HepG2 (cell line): ENCODE data around the gene CA11. TPM values are rescaled to one million over a fixed set of nuclear protein-coding genes. Genes with fewer than 3 reads are reported as not detected.

Experiments
- DNMT1 ChIP-seq: sonication (generic); formaldehyde crosslinking; IDR thresholded peaks from 2 replicates; pipeline ENCODE4 v1.5.1; 2020; ENCODE audit warnings: mild to moderate bottlenecking, missing genetic modification reagents
- ERF ChIP-seq: IDR thresholded peaks from 2 replicates; pipeline ENCODE4 v1.6.1; 2018; ENCODE audit warnings: missing biosample characterization, missing genetic modification reagents
- FOXP1 ChIP-seq, 2 experiments: fragments of 450-650 bp in 1 of 2; IDR thresholded peaks; 2 replicates each; pipeline ENCODE4 v1.6.1; 2017 to 2018; ENCODE audit warnings: antibody characterized with exemption in 1 of 2
- KMT2A ChIP-seq: sonication (generic); formaldehyde crosslinking; IDR thresholded peaks from 2 replicates; pipeline ENCODE4 v1.4.0; 2020; ENCODE audit warnings: missing genetic modification reagents
- ZEB1 ChIP-seq: IDR thresholded peaks from 2 replicates; pipeline ENCODE4 v1.6.1; 2012; ENCODE audit warnings: mild to moderate bottlenecking, low read depth, inconsistent platforms; ENCODE audit not compliant: insufficient replicate concordance
- ZNF33A ChIP-seq: sonication (generic); formaldehyde crosslinking; IDR thresholded peaks from 2 replicates; pipeline ENCODE4 v1.5.1; 2020; ENCODE audit warnings: missing genetic modification reagents, mild to moderate bottlenecking, moderate library complexity, borderline replicate concordance
- ZNF44 ChIP-seq: sonication (generic); formaldehyde crosslinking; IDR thresholded peaks from 2 replicates; pipeline ENCODE4 v1.5.1; 2020; ENCODE audit warnings: mild to moderate bottlenecking, missing genetic modification reagents
- ZNF558 ChIP-seq: sonication (generic); formaldehyde crosslinking; IDR thresholded peaks from 2 replicates; pipeline ENCODE4 v1.9.0; 2022; ENCODE audit warnings: mild to moderate bottlenecking, missing genetic modification reagents, borderline replicate concordance
- ZNF652 ChIP-seq: IDR thresholded peaks from 2 replicates; pipeline ENCODE4 v1.6.1; 2016; ENCODE audit warnings: low read depth, borderline replicate concordance
- ZNF703 ChIP-seq: sonication (generic); formaldehyde crosslinking; IDR thresholded peaks from 2 replicates; pipeline ENCODE4 v1.5.1; 2020; ENCODE audit warnings: missing genetic modification reagents, mild to moderate bottlenecking, moderate library complexity, borderline replicate concordance
- ZSCAN20 ChIP-seq: sonication (generic); formaldehyde crosslinking; IDR thresholded peaks from 2 replicates; pipeline ENCODE4 v1.4.0; 2020; ENCODE audit warnings: missing genetic modification reagents, mild to moderate bottlenecking, borderline replicate concordance
- polyA plus RNA-seq, 8 experiments: library from polyadenylated mRNA; depleted of rRNA in 3 of 8; stranded (reverse) in 7 of 8; unstranded in 1 of 8; fragments of >200 nt; fragmentation: Illumina TruSeq in 4 of 8; extraction: Trizol in 4 of 8; gene quantifications; 2 replicates each; pipeline versions ENCODE4 v1.2.1 to v1.2.3, GENCODE V29; 2011 to 2016; ENCODE audit warnings: low read depth in 4 of 8, missing spikeins in 1 of 8, mixed read lengths in 1 of 8; ENCODE audit not compliant: insufficient read depth in 1 of 8
- total RNA-seq, 5 experiments: library from RNA; depleted of rRNA; stranded (reverse); fragments of >200 nt; fragmentation: Illumina TruSeq; extraction: Trizol; gene quantifications; 2 replicates each; pipeline ENCODE4 v1.2.3, GENCODE V29; 2016; ENCODE audit warnings: low read depth in 1 of 5
- TF ChIP-seq, protein P1 (sequence below): sonication (generic); formaldehyde crosslinking; conservative IDR thresholded peaks from 2 replicates; pipeline ENCODE4 v1.4.0; 2020; ENCODE audit warnings: missing genetic modification reagents
- TF ChIP-seq, protein P2 (sequence below): fragments of 450-650 bp; IDR thresholded peaks from 2 replicates; pipeline ENCODE4 v1.6.1; 2017; ENCODE audit warnings: mild to moderate bottlenecking
- TF ChIP-seq, protein P3 (sequence below): sonication (generic); formaldehyde crosslinking; IDR thresholded peaks from 2 replicates; pipeline ENCODE4 v1.5.0; 2020; ENCODE audit warnings: missing genetic modification reagents
- TF ChIP-seq, protein P4 (sequence below): sonication (generic); formaldehyde crosslinking; IDR thresholded peaks from 2 replicates; pipeline ENCODE4 v1.8.0; 2022; ENCODE audit warnings: missing genetic modification reagents, low read depth, mild to moderate bottlenecking, borderline replicate concordance
- TF ChIP-seq, protein P5 (sequence below), 2 experiments: sonication (generic) in 1 of 2; formaldehyde crosslinking in 1 of 2; IDR thresholded peaks; 2 replicates each; pipeline versions ENCODE4 v1.6.1 to v1.9.0; 2014 to 2022; ENCODE audit warnings: antibody characterized with exemption in 1 of 2, borderline replicate concordance in 1 of 2, inconsistent platforms in 1 of 2, low read depth in 1 of 2, missing genetic modification reagents in 1 of 2

The CA11 gene
- total and polyA plus RNA-seq, 2 of the 13 experiments (the other 11 are each of a cell fraction or from before 2014, with no cell fraction given) = 0.41 to 0.58 TPM

DNA sequence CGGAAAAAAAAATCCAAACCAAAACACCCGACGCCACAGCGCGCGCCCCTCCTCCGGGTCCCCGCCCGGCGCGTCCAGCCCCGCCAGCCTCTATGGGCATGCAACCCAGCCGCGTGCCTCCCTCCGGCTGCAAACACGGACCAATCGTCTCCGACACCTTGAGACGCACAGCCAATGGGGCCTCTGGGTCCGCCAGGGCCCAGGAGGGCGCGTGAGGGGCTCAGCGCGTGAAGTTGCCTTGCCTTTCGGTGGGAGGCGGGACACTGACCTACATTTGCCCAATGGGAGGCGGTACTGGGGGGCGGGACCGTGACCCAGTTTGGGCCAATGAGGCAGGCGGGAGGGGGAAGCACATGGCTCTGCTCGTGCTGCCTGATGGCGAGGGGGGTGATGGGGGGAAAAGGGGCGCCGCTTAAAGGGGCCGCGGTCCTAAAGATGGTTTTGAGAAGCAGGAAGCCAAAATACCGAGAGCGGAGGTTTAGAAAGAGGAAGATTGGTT lies 8.5 kb downstream of the CA11 start (continued):
- TF ChIP-seq, protein P1, sequence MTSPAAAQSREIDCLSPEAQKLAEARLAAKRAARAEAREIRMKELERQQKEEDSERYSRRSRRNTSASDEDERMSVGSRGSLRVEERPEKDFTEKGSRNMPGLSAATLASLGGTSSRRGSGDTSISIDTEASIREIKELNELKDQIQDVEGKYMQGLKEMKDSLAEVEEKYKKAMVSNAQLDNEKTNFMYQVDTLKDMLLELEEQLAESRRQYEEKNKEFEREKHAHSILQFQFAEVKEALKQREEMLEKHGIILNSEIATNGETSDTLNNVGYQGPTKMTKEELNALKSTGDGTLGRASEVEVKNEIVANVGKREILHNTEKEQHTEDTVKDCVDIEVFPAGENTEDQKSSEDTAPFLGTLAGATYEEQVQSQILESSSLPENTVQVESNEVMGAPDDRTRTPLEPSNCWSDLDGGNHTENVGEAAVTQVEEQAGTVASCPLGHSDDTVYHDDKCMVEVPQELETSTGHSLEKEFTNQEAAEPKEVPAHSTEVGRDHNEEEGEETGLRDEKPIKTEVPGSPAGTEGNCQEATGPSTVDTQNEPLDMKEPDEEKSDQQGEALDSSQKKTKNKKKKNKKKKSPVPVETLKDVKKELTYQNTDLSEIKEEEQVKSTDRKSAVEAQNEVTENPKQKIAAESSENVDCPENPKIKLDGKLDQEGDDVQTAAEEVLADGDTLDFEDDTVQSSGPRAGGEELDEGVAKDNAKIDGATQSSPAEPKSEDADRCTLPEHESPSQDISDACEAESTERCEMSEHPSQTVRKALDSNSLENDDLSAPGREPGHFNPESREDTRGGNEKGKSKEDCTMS (CRISPR knock-in tag) = no peak
- TF ChIP-seq, protein P2, sequence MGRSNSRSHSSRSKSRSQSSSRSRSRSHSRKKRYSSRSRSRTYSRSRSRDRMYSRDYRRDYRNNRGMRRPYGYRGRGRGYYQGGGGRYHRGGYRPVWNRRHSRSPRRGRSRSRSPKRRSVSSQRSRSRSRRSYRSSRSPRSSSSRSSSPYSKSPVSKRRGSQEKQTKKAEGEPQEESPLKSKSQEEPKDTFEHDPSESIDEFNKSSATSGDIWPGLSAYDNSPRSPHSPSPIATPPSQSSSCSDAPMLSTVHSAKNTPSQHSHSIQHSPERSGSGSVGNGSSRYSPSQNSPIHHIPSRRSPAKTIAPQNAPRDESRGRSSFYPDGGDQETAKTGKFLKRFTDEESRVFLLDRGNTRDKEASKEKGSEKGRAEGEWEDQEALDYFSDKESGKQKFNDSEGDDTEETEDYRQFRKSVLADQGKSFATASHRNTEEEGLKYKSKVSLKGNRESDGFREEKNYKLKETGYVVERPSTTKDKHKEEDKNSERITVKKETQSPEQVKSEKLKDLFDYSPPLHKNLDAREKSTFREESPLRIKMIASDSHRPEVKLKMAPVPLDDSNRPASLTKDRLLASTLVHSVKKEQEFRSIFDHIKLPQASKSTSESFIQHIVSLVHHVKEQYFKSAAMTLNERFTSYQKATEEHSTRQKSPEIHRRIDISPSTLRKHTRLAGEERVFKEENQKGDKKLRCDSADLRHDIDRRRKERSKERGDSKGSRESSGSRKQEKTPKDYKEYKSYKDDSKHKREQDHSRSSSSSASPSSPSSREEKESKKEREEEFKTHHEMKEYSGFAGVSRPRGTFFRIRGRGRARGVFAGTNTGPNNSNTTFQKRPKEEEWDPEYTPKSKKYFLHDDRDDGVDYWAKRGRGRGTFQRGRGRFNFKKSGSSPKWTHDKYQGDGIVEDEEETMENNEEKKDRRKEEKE = no peak
- TF ChIP-seq, protein P3, sequence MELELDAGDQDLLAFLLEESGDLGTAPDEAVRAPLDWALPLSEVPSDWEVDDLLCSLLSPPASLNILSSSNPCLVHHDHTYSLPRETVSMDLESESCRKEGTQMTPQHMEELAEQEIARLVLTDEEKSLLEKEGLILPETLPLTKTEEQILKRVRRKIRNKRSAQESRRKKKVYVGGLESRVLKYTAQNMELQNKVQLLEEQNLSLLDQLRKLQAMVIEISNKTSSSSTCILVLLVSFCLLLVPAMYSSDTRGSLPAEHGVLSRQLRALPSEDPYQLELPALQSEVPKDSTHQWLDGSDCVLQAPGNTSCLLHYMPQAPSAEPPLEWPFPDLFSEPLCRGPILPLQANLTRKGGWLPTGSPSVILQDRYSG = peak; percentile 96
- TF ChIP-seq ERF (peak; percentile 83), ZNF652 (CRISPR knock-in tag) (0 out of 2 replicates have a peak, but pooled peaks have one; percentile 13), ZNF558 (CRISPR knock-in tag) (peak; percentile 92; the same call in 1 of the 2 replicates), ZNF33A (no peak), FOXP1 (IDR thresholded peaks at IDR 0.05) (no peak), FOXP1 (CRISPR knock-in tag; IDR thresholded peaks at IDR 0.05) (no peak), ZNF703 (CRISPR knock-in tag) (peak; percentile 95; the same call in 1 of the 2 replicates), DNMT1 (CRISPR knock-in tag) (no peak), ZSCAN20 (no peak), ZEB1 (no peak), KMT2A (CRISPR knock-in tag) (no peak), ZNF44 (CRISPR knock-in tag) (no peak)
- TF ChIP-seq, protein P4, sequence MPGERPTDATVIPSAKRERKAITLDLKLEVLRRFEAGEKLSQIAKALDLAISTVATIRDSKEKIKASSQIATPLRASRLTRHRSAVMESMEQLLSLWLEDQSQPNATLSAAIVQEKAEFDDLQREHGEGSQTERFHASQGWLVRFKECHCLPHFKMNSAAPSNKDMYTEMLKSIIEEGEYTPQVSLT (CRISPR knock-in tag) = no peak
- TF ChIP-seq, protein P5, sequence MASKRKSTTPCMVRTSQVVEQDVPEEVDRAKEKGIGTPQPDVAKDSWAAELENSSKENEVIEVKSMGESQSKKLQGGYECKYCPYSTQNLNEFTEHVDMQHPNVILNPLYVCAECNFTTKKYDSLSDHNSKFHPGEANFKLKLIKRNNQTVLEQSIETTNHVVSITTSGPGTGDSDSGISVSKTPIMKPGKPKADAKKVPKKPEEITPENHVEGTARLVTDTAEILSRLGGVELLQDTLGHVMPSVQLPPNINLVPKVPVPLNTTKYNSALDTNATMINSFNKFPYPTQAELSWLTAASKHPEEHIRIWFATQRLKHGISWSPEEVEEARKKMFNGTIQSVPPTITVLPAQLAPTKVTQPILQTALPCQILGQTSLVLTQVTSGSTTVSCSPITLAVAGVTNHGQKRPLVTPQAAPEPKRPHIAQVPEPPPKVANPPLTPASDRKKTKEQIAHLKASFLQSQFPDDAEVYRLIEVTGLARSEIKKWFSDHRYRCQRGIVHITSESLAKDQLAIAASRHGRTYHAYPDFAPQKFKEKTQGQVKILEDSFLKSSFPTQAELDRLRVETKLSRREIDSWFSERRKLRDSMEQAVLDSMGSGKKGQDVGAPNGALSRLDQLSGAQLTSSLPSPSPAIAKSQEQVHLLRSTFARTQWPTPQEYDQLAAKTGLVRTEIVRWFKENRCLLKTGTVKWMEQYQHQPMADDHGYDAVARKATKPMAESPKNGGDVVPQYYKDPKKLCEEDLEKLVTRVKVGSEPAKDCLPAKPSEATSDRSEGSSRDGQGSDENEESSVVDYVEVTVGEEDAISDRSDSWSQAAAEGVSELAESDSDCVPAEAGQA (IDR thresholded peaks at IDR 0.05; ENCODE audit: low read depth) = no peak
- TF ChIP-seq, protein P5 (CRISPR knock-in tag; IDR thresholded peaks at IDR 0.05; ENCODE audit: borderline replicate concordance) = no peak
